GM18520 (cell line): ENCODE data around the gene EVA1C.
"Not testable (repeated sequence)": the region's sequence is repeated elsewhere in the genome, so short reads cannot be mapped to it uniquely, and the experiment has no call there.

Source experiments
- ATAC-seq: cut with Tn5 transposase; IDR thresholded peaks from one replicate; pipeline ENCODE4 v1.9.1; 2021; ENCODE audit not compliant: unreplicated experiment

EVA1C gene

DNA sequence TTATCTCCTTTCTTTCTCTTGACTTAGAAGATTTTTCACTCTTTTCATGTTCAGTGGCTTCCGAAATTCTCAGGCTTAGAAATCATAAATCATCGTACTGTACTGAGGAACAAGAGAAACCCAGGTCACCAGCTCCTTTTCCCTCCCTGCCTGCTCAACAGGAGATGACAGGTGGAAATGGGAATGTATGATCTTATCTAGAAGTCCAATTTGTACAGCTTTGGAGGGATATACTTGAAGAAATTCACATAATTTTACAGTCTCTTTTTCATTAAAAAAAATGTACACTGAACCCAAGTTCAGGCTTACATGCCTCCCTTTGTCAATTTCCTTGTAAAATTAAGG is 11.7 kb downstream of the EVA1C start:
- ATAC-seq: no peak

DNA sequence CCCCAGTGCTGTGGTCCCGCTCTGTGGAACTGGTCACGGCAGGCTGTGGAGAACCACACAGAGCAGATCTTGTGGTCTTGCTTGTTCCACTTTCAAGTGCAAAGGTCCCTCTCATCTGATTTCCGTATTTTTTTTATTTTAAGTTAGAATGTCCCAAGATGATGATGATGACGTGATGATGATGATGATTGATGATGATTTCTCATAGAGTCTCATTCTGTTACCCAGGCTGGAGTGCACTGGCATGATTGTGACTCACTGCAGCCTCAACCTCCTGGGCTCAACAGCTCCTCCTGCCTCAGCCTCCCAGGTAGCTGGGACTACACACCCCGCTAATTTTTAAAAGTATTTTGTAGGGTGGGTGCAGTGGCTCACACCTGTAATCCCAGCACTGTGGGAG is 12.2 kb downstream of the EVA1C start:
- no peak for ATAC-seq

DNA sequence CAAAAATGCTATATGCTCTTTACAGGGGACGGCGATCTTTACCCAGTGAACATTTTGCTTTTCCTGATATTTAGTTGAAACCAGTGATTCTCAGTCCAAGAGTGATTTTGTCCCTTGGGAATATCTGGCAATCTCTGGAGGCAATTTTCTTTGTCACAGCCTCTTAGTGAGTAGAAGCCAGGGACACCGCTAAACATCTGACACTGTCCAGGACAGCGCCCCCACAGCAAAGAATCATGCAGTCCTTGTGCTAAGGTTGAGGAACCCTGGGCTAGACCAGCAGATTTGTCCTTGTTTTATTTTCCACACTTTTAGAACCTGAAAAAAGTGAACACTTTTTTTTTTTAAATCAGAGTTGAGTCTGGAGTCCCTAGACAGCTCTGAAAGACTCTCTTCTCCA is 13.1 kb downstream of the EVA1C start:
- no peak for ATAC-seq

DNA sequence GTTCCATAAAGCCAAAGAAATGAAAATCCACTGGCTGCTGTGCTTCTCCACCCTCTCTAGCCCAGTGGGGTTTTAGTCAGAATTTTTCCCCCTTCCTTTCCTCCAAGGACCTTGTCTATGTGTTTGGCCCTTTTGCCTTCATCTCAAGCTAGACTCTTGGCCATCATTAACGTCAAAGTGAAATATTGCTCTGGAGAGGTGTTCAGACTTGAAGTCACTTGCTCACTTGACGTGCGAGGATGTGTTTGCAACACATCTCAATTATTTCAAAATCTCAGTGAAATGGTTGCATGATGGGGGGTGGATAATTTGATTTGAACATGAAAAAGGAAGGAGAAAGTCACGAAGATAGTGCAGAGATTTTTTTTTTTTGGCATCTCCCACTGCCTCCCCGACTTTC is 13.6 kb downstream of the EVA1C start:
- no peak for ATAC-seq

DNA sequence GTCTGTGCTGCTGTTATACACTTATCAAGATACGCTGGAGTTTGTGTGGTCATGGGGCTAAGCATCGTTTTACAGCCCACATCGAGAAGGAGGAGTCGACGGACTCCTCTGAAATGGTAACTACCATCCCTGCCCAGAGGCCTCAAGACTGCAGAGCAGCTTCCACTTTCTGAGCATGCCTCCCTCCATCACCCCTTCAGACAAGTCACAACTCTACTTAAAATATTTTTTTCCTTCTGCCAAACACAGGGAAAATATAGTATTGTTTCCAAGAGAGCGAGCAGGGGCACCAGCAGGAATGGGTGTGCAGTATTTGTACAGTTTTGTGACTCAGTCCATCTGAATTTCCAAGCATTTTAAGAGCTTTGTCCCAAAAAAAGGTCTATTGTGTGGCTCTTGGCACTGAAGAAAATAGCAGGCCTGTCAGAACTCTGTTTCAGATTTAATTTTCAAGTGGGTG is 14.1 kb downstream of the EVA1C start:
- no peak for ATAC-seq

DNA sequence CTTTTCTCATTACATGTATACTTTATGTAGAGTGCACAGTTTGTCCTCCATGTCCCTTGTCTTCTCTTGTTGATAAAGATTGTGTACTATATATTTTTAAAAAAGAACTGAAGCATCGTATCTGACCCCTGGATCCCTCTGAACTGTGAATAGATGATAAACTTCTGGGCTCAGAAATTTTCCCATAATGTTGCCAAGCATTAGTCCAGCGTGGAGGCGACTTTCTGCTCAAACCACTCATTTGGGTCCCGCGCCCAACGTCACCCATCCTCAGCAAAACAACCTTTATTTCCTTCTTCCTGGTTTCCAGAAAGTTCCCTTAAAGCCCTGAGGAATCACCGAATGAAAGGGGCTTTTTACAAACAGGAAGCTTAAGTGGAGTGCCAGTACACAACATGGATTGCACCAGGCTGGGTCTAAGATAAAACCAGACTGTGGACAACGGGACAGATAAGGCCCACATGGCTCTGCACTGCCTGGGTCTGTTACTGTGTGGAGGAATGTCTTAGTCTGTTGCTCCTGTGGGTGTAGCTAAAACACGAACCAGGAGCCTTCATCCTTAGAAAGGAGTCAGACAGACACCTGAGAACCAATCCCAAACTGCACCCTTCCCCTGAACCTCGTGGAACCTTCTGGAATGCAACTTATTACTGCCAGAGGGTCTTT is 15.6 kb downstream of the EVA1C start:
- ATAC-seq: no peak

DNA sequence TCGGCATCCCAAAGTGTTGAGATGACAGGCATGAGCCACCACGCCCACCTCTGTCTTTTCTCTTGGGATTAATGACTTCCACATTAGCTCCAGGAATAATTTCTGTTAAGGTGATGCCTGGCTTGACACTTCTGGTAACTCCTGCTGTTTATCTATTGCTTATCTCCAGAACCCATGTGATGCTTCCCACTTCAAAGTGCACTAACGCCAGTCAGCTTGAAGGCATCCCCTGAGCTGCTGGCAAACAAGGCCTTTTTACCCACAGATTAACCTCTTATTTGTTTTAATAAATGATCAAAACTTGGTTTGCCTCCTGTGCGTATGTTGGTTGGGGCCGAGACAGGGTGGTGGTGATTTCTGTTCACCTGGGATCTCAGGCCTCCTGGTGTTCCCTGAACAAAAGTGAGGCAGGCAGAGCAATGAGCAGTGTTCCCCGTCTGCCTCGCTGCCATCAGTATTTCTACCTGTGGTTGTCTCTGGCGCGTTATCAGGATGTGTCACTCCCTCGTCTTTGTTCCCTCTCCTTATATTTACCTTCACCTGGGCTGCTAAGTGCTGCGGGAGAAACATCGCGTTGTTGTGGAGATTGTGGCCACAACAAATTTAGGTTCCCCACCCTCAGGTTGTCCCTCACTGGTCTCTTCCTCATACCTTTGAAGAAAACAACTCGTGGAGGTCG is 20.6 kb downstream of the EVA1C start:
- not testable (repeated sequence) for ATAC-seq

DNA sequence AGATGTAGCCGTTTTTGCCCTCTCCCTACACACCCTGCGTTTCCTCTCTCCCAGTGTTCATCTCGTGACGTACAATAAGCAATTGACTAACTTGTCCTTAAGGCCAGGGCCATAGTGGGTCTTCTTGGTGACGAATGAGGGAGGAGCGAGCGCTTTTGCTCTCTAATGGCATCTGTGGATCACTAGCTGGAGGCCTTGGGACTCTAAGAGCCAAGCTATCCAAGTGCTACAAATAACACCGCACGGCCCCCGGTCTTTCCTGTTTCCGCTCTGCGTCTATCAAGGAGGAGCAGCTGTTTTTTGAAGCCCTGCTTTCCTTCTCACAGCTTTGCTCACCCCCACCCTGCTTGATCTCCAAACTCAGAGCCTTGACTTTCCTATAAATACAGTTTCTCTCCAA is 25.2 kb downstream of the EVA1C start:
- no peak for ATAC-seq

DNA sequence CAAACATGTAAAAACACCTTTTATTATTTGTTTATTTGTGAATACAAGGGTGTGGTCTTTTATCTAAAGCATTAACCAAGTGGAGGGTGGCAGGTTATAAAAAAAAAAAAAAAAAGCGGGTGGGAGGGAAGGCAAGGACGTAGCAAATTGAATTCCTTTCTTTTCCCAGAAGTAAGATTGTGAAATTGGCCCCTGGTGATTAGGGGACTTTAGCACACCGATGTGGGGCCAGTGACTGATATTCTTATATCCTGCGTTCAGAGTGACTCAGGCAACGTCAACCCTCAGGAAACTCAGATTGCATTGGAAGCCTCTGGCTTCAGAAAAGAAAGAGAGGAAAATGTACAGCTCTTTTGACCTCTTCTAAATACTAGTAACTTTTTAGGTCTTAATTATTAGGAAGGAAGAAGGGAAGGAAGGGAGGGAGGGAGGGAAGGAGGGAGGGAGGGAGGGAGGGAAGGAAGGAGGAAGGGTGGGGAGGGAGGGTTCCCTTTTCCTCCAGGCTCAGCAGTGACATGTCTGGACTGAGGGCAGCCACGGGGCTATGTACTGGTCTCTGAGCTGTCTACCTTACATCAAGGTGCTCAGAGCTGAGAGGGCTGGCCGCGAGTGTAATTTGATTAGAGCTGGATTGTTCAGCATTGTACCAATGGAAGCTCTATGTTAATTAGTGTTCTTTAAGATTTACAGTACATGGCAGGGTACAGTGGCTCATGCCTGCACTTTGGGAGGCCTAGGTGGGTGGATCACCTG is 30.2 kb downstream of the EVA1C start:
- no peak for ATAC-seq

DNA sequence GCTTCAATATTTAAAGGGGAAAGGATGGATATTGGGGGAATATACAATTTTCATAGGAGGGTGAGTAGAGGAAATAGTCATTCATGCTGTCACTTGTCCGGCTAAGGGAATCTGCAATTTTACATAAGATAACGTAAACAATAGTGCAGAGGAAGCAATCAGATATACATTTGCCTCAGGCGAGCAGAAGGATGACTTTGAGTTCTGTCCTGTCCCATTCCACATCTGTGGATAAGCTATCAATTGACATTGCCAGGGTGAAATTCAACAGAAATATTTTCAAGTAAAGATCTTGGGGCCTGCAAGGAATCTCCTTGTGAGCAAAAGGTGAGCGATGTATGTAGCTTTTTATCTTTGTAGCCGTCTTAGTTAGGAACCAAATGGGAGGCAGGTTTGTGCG is 32.6 kb downstream of the EVA1C start:
- no peak for ATAC-seq

DNA sequence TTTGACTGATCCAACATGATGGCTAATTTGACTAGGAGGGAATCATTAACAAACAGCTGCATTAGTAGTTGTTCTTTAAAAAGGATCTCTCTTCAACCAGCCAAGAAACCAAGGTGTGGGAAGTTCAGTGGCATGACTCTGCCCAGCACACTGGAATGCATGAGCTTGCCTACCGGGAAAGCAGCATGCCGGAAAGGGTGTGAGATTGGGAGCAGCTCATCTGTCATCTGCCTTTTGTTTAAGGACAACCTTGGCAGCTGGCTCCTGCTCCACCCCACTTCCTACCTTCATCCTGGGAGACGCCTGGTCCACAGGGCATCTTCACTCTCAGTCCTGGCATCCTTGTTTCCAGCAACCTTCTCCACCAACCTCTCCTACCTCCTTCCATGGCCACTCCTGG is 33.9 kb downstream of the EVA1C start:
- ATAC-seq: not testable (repeated sequence)

DNA sequence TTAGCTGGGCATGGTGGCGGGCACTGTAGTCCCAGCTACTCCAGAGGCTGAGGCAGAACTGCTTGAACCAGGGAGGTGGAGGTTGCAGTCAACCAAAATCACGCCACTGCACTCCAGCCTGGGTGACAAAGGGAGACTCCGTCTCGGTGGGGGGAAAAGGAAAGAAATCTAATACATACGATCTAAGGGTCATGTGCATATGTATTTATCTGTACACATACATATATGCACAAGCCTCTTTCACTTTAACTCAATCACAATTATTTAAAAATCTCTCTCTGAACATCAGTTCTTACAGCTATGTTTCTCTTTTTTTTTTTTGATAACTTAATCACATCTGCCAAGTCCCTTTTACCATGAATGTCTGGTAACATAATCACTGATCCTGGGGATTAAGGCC is 34.7 kb downstream of the EVA1C start:
- no peak for ATAC-seq

DNA sequence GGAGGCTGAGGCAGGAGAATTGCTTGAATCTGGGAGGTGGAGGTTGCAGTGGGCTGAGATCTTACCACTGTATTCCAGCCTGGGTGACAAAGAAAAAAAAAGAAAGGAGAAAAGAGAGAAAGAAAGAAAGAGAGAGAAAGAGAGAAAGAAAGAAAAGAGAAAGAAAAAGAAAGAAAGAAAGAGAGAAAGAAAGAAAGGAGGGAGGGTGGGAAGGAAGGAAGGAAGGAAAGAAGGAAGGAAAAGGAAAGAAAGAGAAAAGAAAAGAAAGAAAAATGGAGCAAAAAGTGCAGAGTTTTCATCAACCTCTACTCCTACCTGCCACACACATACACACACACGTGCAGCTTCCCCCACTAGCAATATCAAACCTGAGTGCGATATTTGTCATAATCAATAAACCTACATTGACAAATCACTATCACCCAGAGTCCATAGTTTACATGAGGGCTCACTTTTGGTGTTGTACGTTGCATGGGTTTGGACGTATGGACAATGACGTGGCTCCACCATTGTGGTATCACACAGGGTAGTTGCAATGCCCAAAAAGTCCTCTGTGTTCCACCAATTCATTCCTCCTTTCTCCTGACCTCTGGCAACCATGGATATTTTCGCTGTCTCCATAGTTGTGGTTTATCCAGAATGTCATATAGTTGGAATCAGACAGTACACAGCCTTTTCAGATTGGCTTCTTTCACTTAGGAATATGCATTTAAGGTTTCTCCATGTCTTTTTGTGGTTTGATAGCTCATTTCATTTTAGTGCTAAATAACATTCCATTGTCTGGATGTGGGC is 36.5 kb downstream of the EVA1C start:
- ATAC-seq: no peak

DNA sequence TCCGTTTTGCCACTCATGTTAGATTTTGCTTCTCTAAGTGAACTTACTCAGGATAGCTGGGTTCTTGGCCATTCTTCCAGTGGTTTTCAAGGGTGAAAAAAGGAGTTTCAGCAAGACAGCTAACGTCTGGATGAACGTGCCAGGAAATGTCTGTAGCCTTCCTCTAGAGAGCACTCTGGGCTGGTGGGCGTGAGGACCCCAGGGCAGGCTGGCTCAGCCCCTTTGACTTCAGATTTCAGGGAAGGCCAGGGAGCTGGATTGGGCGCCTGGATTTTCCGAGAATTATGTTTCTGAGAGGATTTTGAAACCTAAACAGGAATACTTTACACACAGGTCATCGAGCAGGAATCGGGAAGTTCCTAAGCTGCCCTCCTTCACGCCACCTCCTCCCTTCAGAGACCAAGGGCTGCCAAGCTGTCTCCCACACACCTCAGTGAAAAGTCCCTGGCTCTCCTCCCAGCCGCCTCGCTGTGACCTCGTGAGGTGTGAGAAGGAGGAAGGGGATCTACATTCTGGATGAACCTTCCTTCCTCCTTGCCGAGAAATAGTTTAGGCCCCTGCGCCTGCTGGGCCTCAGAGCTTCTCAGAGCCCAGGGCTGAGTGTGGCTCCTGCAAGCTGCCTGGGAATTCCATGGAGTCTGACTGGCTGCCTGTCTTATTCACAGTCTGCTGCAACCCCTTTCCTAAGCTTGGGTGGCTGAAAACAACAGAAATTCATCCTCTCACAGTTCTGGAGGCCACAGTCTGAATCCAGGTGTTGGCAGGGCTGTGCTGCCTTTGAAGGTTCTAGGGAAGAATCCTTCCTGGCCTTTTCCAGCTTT is 38.6 kb downstream of the EVA1C start:
- ATAC-seq: not testable (repeated sequence)

DNA sequence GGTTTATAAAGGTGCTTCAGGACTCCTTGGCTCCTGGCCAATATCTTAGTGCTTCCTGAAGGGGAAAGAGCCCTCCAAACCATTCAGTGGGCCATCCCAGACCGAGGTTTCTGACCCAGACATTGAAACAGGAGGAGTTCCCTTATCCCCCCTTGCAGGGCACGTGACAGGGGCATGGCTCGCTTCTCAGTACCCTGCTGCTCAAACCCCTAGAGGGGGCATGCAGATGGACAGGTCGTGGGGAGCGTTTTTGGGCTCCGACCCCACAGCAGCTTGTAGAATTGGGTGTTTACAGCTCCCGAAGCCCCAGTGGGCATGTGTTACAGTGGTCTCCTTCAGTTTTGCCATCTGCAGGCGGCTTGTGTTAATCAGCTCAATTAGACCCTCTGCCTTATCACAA is 39.7 kb downstream of the EVA1C start:
- ATAC-seq: not testable (repeated sequence)

DNA sequence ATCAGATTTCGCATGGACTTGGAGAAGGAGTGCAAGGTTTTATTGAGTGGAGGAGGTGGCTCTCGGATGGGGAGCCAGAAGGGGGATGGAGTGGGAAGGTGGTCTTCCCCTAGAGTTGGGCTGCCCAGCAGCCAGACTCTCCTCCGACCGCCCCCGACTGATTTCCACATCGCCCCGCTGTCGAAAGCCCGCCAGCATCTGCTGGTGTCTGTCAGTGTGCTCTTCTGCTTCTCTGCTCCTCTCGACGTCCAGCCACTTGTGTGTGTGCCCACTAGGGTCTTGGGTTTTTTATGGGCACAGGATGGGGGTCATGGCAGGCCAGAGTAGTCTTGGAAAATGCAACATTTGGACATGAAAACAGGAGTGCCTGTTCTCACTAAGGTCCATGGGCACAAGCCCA is 40.1 kb downstream of the EVA1C start:
- no peak for ATAC-seq

DNA sequence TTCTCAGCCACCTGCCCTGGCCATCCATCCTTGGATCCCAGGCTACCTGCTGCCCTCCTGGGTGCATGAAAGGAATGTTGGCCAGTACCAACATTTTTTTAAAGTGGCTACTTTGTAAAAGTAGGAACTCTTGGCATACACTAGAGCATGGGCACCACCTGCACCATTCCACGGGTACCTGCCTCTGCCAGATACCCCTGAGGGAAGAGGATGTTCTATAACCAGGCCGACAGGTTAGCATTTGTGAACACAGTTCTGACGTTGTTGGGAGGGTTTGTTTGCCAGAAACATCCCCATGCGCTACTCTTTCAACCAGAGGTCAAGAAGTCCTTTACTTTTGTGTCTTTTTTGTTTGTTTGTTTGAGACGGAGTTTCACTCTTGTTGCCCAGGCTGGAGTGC is 43.0 kb downstream of the EVA1C start:
- no peak for ATAC-seq

DNA sequence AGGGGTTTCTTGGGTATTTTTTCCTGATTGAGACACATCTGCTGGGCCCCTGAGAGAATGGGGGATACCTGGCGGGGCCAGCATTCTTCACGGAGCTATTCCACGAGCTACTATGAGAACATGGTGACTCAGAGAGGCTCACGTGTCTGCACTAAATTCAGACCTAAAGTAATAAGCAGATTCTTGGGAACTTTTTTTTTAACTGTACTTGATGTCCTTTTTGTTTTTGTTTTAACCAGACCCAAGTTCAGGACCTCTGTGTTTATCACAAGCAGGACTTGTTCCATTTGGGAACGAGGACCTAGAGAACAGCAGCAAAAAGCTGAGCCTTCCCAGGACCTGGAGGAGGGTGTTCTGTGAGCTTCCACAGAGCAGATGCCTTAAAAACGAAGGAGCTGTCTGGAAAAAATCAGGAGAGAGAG is 44.0 kb downstream of the EVA1C start:
- no peak for ATAC-seq

DNA sequence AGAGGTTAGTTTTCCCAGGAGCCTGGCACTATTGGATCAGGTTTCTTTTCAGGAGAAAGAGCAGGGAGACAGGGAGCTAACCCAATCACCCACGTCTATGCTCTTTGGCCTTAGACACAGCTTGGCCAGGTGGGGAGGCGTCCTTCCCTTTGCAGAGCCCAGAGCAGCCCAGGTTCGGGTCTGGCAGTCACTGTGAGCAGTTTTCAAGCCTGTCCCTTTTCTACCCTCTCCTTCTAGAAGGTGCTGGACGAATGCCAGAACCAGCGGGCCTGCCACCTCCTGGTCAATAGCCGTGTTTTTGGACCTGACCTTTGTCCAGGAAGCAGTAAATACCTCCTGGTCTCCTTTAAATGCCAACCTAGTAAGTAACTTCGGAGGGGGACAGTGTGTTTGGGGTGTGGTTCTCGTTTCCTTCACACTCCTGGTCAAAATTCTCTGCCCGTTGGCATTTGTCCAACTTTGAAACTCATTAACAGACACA is 44.9 kb downstream of the EVA1C start:
- ATAC-seq: no peak

DNA sequence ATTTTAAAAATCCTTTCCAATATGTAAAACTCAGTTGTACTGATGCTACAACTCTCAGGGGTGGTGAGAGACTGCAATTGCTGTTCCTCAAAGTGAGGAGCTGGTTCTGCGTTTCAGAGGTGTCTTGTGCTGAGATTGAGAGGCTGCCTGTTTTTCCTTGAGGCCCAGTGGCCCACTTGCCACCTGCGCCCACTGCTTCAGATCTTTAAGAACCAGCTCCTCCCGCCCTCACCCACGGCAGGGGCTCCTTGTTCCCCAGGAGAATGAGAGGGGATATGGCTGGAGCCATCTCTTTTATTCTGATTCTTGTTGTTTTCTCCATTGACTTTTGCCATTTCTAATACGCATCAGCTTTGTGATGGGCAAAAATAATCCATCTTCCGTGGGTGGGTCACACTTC is 45.5 kb downstream of the EVA1C start:
- no peak for ATAC-seq
